HG03469 (cell line): Measurements from ENCODE around the gene SLC25A43.

ENCODE experiments used
- ATAC-seq: cut with Tn5 transposase; IDR thresholded peaks from one replicate; pipeline ENCODE4 v1.9.1; 2021; ENCODE audit warnings: mild to moderate bottlenecking, moderate library complexity, moderate number of reproducible peaks; ENCODE audit not compliant: unreplicated experiment

SLC25A43 gene

DNA sequence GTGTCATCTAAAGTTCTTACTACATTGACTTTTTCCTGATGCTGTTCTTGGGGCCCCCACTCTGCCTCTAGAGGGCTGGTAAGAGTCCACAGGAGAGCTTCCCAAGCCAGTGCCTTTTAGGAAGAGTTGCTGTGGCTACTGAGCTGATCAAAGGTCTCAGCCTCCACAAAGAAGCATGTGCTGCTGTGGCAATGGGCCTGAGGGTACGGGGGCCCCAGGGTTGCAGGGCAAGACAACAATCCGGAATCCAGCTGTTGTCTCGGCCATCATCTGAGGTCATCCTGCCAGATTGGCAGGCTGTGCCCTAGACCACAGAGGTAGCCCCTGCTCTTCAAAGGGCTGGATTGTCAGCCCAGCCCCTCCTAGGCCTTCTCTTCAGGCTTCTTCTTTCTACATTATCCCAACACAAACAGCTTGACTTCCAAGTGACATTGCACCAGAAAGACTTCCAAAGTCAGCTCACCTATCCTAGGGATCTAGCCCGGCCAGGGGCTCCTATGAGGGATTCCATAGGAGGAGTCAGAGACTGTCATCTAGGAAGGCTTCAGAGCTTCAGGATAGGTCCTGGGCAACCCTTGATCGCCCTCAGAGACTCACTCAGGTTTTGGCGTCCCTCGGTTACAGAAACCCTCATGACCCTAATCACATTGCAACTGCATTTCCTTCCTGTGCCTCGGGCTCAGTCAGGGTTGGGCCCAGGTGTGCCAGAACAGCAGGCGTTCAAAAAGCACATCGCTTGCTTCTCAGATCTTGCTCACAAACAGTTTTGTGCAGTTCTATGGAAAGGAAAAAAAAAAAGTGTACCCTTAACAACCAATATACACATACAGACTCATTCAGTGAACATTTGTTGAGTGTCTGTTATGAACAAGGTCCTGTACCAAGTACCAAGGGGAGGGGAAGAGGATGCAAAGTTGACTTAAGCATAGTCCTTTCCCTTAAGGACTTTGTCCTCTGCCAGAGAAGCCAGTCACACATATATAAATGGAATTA, 96.9 kb downstream of the SLC25A43 start:
- ATAC-seq: no peak

- no peak for ATAC-seq
Observed at GRCh38 chrX:119497185-119497584, 98.0 kb downstream of the SLC25A43 start.

DNA sequence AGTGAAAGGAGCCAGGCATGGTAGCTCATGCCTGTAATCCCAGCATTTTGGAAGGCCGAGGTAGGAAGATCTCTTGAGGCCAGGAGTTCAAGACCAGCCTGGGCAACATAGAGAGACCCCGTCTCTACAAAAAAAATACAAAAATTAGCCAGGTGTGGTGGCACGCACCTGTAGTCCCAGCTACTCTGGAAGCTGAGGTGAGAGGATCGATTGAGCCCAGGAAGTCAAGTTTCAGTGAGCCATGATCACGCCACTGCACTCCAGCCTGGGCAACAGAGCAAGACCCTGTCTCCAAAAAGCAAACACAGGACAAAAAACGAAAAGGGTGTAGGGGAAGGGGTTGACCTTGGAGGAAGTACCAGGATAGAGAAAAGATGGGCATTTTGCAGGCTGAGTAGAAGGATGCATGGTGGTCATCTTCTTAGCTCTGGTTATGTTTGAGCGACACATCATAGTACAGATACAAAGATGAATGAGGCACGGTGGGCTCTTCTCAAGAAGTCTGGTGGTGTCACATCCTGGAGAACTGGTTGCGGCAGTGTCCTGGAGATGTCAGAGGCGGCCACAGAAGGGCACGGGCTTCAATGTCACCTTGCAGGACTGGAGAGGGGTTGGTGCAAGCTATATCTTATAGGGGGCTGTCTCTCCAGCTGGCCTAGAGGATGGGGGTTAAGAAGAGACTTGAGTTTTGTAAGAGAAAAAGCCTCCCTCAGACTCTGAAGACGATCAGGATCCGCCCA, 101.1 kb downstream of the SLC25A43 start:
- no peak for ATAC-seq

- no peak for ATAC-seq
Observed at GRCh38 chrX:119501511-119502148, 102.5 kb downstream of the SLC25A43 start.

DNA sequence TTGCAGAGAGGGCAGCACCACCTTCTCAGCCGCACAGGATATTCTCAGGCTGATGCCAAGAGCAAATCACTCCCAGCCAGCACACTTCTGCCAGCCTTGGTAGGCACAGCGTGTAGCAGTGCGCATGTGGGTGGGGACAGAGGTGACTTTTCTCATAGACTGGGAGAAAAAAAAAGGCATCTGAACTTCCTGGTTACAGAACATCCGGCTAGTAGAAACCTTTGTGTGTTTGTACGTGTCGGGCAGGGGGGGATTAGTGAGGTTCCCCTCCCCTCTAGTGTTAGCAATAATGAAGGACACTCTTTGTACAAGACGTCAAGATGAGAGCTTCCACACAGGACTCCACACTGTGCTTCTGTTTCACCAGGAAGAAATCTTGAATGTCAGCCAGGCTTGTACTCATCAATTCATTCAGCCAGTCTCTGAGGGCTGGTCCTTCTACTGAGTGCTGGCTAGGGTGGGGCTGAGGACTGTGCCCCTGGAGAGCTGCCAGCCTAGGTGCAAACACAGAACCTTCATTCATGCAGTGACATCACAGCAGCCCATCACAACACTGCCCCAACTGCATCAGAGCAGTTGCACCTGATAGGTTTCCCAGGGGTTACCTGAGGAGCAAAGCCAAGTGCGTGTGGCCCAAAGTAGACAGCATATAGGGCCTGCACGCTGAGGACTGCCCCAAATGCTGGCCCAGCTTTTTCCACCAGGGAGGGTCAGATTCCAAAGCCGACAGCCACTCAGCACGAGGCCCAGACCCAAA, 103.8 kb downstream of the SLC25A43 start:
- no peak for ATAC-seq

- ATAC-seq: no peak
Observed at GRCh38 chrX:119503484-119503861, 104.3 kb downstream of the SLC25A43 start.
